Endothelial cell of umbilical vein (primary cell): ENCODE data around the gene GBE1. TPM values are rescaled to one million over a fixed set of nuclear protein-coding genes. Genes with fewer than 3 reads are reported as not detected.

Source experiments
- BruUV-seq: library from RNA; stranded (reverse); fragments of 400-500 nt; replicated peaks from 2 replicates; lab custom pipeline; 2021; lab: Mats Ljungman, UMichigan
- CTCF ChIA-PET: fragments of 300-600, 350-600 bp; sonication (Branson Sonifier 250); formaldehyde crosslinking; loops from one replicate; lab custom pipeline; 2021; ENCODE audit warnings: antibody characterized with exemption, inconsistent platforms; lab: Charles Lee
- POLR2A ChIA-PET: fragments of 300-600, 350-600 bp; sonication (Branson Sonifier 250); formaldehyde crosslinking; loops from one replicate; lab custom pipeline; 2021; ENCODE audit warnings: antibody characterized with exemption, inconsistent platforms; lab: Charles Lee
- DNase-seq: peaks from one replicate; pipeline ENCODE4 v3.0.0-alpha.2; 2011; ENCODE audit warnings: low read depth, low spot score
- FAIRE-seq: peaks from 2 replicates; lab custom pipeline; 2011; peaks lifted over from hg19 to GRCh38; lab: Jason Lieb, UNC
- H2AFZ ChIP-seq: 2 replicates; pipeline ENCODE4 v1.6.0; 2012; ENCODE audit warnings: low read depth, low read length, control low read depth, inconsistent platforms
- H3K27ac ChIP-seq: 2 replicates; pipeline ENCODE4 v1.5.1; 2011; ENCODE audit warnings: low read depth, mild to moderate bottlenecking, control low read depth, low read length, moderate library complexity; ENCODE audit not compliant: insufficient read depth
- H3K27me3 ChIP-seq, 2 experiments: 2 replicates each; pipeline versions ENCODE4 v1.6.0 to v1.6.1; 2011; ENCODE audit warnings: low read length in 2 of 2, mixed read lengths in 1 of 2; ENCODE audit not compliant: control insufficient read depth in 2 of 2, insufficient read depth in 2 of 2
- H3K36me3 ChIP-seq, 2 experiments: 2 replicates in 1 of 2; 3 replicates in 1 of 2; pipeline ENCODE4 v1.5.1; 2011; ENCODE audit warnings: low read length in 2 of 2, mild to moderate bottlenecking in 1 of 2, moderate library complexity in 1 of 2; ENCODE audit not compliant: control insufficient read depth in 2 of 2, insufficient read depth in 2 of 2; ENCODE audit errors: extremely low read depth in 1 of 2
- H3K4me1 ChIP-seq: 3 replicates; pipeline ENCODE4 v1.5.1; 2011; ENCODE audit warnings: mild to moderate bottlenecking, low read length; ENCODE audit not compliant: control insufficient read depth, insufficient read depth; ENCODE audit errors: extremely low read depth
- H3K4me2 ChIP-seq: 2 replicates; pipeline ENCODE4 v1.6.1; 2011; ENCODE audit warnings: low read length, control low read depth, mixed read lengths; ENCODE audit not compliant: insufficient read depth
- H3K4me3 ChIP-seq, 3 experiments: fragments of 200-600 bp in 1 of 3; sonication (generic), shearing (Covaris generic) in 1 of 3; replicated peaks in 1 of 3; 2 replicates each; pipeline ENCODE4 v1.5.1; 2011 to 2016; ENCODE audit warnings: control low read depth in 3 of 3, low read length in 3 of 3, mild to moderate bottlenecking in 2 of 3, inconsistent platforms in 1 of 3, low read depth in 1 of 3, moderate library complexity in 1 of 3; ENCODE audit not compliant: insufficient read depth in 1 of 3
- H3K79me2 ChIP-seq: 2 replicates; pipeline ENCODE4 v1.6.0; 2012; ENCODE audit warnings: low read length, inconsistent platforms; ENCODE audit not compliant: control insufficient read depth, insufficient read depth
- H3K9ac ChIP-seq: replicated peaks from 2 replicates; pipeline ENCODE3; 2011; ENCODE audit warnings: low read length, control low read depth; ENCODE audit not compliant: insufficient read depth; ENCODE audit errors: extremely low read depth
- H3K9me1 ChIP-seq: replicated peaks from 3 replicates; pipeline ENCODE4 v1.6.0; 2011; ENCODE audit warnings: mild to moderate bottlenecking, low read length; ENCODE audit not compliant: control insufficient read depth, insufficient read depth; ENCODE audit errors: extremely low read depth
- H3K9me3 ChIP-seq: replicated peaks from 2 replicates; pipeline ENCODE4 v1.5.1; 2012; ENCODE audit warnings: low read length, inconsistent platforms; ENCODE audit not compliant: control insufficient read depth, insufficient read depth
- H4K20me1 ChIP-seq: replicated peaks from 2 replicates; pipeline ENCODE3; 2011; ENCODE audit warnings: mild to moderate bottlenecking, low read length; ENCODE audit not compliant: control insufficient read depth, insufficient read depth; ENCODE audit errors: extremely low read depth
- CTCF ChIP-seq, 2 donors: IDR thresholded peaks; 1 replicate in 1 of 2; 2 replicates in 1 of 2; pipeline ENCODE4 v1.5.1; 2011; ENCODE audit warnings: low read length in 2 of 2, mild to moderate bottlenecking in 2 of 2, moderate library complexity in 2 of 2, control low read depth in 1 of 2, inconsistent platforms in 1 of 2, low read depth in 1 of 2; ENCODE audit not compliant: insufficient read depth in 1 of 2; ENCODE audit errors: extremely low read depth in 1 of 2
- EZH2 ChIP-seq: IDR thresholded peaks from 2 replicates; pipeline ENCODE4 v1.6.1; 2012; ENCODE audit warnings: borderline replicate concordance, low read depth, mild to moderate bottlenecking, moderate library complexity, low read length, inconsistent platforms; ENCODE audit not compliant: severe bottlenecking
- FOS ChIP-seq: IDR thresholded peaks from 2 replicates; pipeline ENCODE4 v1.6.1; 2011; ENCODE audit warnings: mild to moderate bottlenecking, low read length, moderate library complexity, borderline replicate concordance; ENCODE audit not compliant: insufficient read depth
- GATA2 ChIP-seq: IDR thresholded peaks from 2 replicates; pipeline ENCODE4 v1.7.0; 2011; ENCODE audit warnings: low read depth, mild to moderate bottlenecking, moderate library complexity, mixed read lengths, low read length; ENCODE audit not compliant: insufficient read length, insufficient read depth
- JUN ChIP-seq: IDR thresholded peaks from 2 replicates; pipeline ENCODE4 v1.6.1; 2011; ENCODE audit warnings: borderline replicate concordance, low read depth; ENCODE audit not compliant: insufficient read length, insufficient read depth
- MAX ChIP-seq: IDR thresholded peaks from 2 replicates; pipeline ENCODE4 v1.6.1; 2011; ENCODE audit not compliant: insufficient read depth, insufficient read length
- MYC ChIP-seq: IDR thresholded peaks from one replicate; pipeline ENCODE4 v1.6.1; 2011; ENCODE audit warnings: mild to moderate bottlenecking, low read depth, low read length
- POLR2A ChIP-seq: IDR thresholded peaks from 2 replicates; pipeline ENCODE4 v1.6.1; 2012; ENCODE audit warnings: low read depth, mild to moderate bottlenecking, control low read depth, low read length
- POLR2AphosphoS5 ChIP-seq: IDR thresholded peaks from 2 replicates; pipeline ENCODE4 v1.6.1; 2012; ENCODE audit warnings: low read depth, mild to moderate bottlenecking, control low read depth, low read length, moderate library complexity; ENCODE audit not compliant: insufficient read depth
- dilution Hi-C: fragments of 300-500 bp; cut with MboI; formaldehyde crosslinking; loops from one replicate; pipeline ENCODE4 v1.15.0; 2019; ENCODE audit warnings: low sequenced_read_pairs; ENCODE audit not compliant: extremely low pct_ligation_motif_present
- intact Hi-C: fragments of 100-400 bp; cut with micrococcal nuclease; formaldehyde crosslinking; loops from one replicate; pipeline ENCODE4 v1.10.0; 2022
- polyA plus RNA-seq, 4 experiments: library from polyadenylated mRNA; depleted of rRNA in 3 of 4; stranded (reverse) in 3 of 4; unstranded in 1 of 4; fragments of >200 nt; gene quantifications; 2 replicates each; pipeline versions ENCODE4 v1.2.1 to v1.2.3, GENCODE V29; 2011 to 2012; ENCODE audit warnings: missing spikeins in 1 of 4
- total RNA-seq: library from RNA; stranded (reverse); gene quantifications from 2 replicates; pipeline ENCODE4 v1.2.3, GENCODE V29; 2021

Gene GBE1
- total and polyA plus RNA-seq, 2 donors (not counting 3 experiments of a cell fraction or from before 2014, with no cell fraction given): 35.9 to 110 TPM

- POLR2A ChIA-PET: no interaction called here
- H3K36me3 ChIP-seq: no peaks in the 10 kb centered on the region
- no peak for DNase-seq
- no peak overlapping the region for H3K27ac ChIP-seq
- CTCF ChIA-PET: interaction anchor here (0.7 to 1.3 kb wide), 3 partner anchors 96 to 171 kb away, joined by 3 to 5 read pairs (median 3); no protein-coding TSS in a partner anchor
- H3K4me2 ChIP-seq: no peak overlapping the region
- no peak for FAIRE-seq
- peaks cover 20% of the 10 kb centered on the region for H3K4me1 ChIP-seq
- no TSS peak for BruUV-seq
- H3K27me3 ChIP-seq: no peaks in the 10 kb centered on the region
- H3K9ac ChIP-seq: no peak overlapping the region
- no peaks in the 10 kb centered on the region for H4K20me1 ChIP-seq
- no peak overlapping the region for H2AFZ ChIP-seq
- TF ChIP-seq GATA2: no peak
- TF ChIP-seq FOS: no peak
- TF ChIP-seq POLR2A: no peak
- no peak for TF ChIP-seq MYC
- TF ChIP-seq JUN: no peak
- TF ChIP-seq CTCF (IDR thresholded peaks at IDR 0.05; ENCODE audit: extremely low read depth in 1 of 2, insufficient read depth in 1 of 2, low read depth in 1 of 2, low read length in 2 of 2): no peak
- no peak for TF ChIP-seq MAX
- TF ChIP-seq POLR2AphosphoS5: no peak
- TF ChIP-seq EZH2: no peak
- no peak overlapping the region for H3K4me3 ChIP-seq
- no peaks in the 10 kb centered on the region for H3K9me1 ChIP-seq
- dilution Hi-C loops (no loop called here), intact Hi-C loops (loop anchor here (10.0 kb wide), 1 partner anchor 289 kb away; no protein-coding TSS in a partner anchor)
- no peaks in the 10 kb centered on the region for H3K9me3 ChIP-seq
- H3K79me2 ChIP-seq: peaks cover 16% of the 10 kb centered on the region
Observed at GRCh38 chr3:81764002-81764401, 2.6 kb upstream of the GBE1 start.
